Epithelial cell of proximal tubule (primary cell): Measurements from ENCODE around the gene C2CD2. TPM values are rescaled to one million over a fixed set of nuclear protein-coding genes. Genes with fewer than 3 reads are reported as not detected.

ENCODE experiments used
- DNase-seq: peaks from one replicate; pipeline ENCODE4 v3.0.0-alpha.2; 2011; ENCODE audit warnings: low read depth
- H3K4me3 ChIP-seq: 2 replicates; pipeline ENCODE4 v1.5.1; 2011; ENCODE audit warnings: low read depth, mild to moderate bottlenecking, low read length
- CTCF ChIP-seq: conservative IDR thresholded peaks from 2 replicates; pipeline ENCODE4 v1.5.1; 2012; ENCODE audit warnings: low read depth, mild to moderate bottlenecking, low read length
- total RNA-seq: library from RNA; depleted of rRNA; stranded (reverse); fragments of >200 nt; gene quantifications from 2 replicates; pipeline ENCODE4 v1.2.3, GENCODE V29; 2015

C2CD2 gene
- total RNA-seq, 1 donor from 2014 or later: 7.1 TPM

GRCh38 chr21:41901782-41902181 lies 52.0 kb downstream of the C2CD2 start:
- H3K4me3 ChIP-seq: no peak overlapping the region
- no peak for TF ChIP-seq CTCF
- DNase-seq: no peak

DNA sequence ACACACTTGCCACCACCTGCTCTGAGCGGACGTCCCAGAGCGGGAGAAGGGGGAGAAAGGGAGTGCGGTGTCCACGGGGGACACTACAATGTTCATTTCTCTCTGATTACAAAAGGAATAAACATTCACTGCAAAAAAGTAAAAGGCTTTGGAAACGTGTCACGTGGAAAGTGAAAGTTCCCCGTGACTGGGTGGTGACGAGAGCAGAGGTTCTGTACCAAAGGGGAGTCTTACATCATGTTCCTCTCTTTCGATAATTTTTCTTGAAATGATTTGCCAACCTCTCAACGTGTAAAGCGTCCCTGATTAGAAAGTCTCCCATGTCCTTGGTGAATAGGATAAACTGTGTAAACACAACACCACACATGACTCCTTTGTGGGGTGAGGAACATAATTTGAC lies 52.7 kb downstream of the C2CD2 start:
- no peak for TF ChIP-seq CTCF
- no peak overlapping the region for H3K4me3 ChIP-seq
- DNase-seq: no peak

DNA sequence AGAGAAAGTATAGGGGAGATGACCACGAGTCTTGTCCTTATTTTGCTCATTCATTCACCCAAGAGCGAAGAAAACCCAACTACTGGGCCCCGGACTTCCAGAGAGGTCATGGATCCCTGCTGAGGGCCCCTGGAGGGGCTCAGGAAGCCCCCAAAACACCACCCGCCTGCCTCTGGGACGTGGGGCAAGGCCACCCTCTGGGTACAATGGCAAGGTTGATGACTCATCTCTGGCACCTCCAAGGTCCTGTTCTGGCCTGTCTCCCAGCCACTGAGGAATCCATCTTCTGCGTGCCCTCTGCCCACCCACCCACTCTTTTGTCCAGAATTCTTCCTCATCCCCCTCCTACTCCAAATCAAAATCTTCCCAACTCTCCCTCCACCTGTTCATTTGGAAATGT lies 53.4 kb downstream of the C2CD2 start:
- no peak for DNase-seq
- TF ChIP-seq CTCF: no peak
- H3K4me3 ChIP-seq: no peak overlapping the region

DNA sequence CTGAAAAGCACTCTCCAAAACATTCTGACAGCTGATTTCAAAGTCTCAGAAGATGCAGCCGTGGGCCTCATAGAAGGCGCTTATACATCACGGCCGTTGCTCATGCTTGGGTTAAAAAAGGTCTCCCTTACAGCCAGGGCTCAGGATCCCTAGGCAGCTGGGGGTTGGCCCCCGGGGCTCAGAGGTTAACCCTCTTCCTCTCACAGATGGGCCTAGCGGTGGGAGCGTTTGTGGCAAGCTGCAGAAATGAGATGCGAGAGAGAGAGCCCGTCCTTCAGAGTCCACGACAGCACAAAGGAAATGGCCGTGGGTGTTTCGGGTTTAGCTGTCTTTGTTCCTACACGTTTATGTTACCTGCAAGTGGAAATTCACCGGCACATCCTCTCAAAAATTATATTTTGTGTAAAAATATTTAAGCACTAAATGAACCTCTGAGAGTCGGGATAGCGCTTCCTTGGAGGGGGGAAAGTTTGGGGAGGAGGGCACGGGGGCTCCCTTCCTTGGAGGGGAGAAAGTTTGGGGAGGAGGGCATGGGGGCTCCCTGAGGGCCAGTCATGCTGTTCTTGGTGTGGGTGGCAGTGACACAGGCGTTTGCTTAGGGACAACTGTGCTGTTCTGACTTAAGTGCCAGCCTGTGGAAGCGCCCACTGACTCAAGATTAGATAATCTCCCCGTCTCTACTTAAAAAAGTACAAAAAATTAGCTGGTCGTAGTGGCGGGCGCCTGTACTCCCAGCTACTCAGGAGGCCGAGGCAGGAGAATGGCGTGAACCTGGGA lies 54.2 kb downstream of the C2CD2 start:
- TF ChIP-seq CTCF: no peak
- DNase-seq: no peak

DNA sequence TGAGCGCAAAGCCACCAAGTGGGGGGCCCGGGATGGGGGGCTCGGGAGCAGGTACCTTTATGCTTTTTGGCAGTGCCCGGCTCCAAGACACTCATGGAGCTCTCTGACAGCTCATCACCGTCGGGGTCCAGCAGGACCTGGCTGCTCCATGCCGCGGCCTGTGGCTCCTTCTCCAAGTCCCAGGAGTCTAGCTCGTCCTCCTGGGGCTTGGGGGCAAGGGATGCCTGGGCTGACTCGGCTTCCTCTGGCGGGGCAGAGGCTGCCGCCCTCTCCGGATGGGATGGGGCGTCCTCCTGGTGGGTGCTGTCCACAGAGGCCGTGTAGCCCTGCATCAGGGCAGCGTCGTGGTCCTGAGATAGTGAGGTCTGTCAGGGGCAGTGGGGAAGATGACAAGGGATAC lies 54.8 kb downstream of the C2CD2 start:
- DNase-seq: no peak
- no peak for TF ChIP-seq CTCF
- H3K4me3 ChIP-seq: no peak overlapping the region

More for the DNA sequence above, 54.2 kb downstream of the C2CD2 start:
- H3K4me3 ChIP-seq: no peak overlapping the region

DNA sequence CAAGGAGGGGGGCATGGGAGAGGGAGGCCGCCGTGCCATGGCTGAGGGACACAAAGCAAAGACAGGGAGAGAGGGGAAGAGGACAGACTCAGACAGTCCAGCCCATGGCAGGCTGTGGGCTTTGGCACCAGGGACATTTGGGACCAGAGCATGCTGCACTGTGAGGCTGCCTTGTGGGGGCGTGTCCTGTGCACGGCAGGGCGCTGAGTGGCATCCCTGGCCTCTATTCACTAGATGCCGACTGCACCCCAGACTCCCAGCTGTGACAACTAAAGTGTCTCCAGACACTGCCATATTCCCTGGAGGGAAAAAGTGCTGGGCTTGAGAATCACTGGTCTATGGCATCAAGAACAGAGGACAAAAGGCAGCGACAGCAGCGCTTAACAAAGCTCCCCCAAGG lies 56.1 kb downstream of the C2CD2 start:
- DNase-seq: no peak
- TF ChIP-seq CTCF: no peak
- H3K4me3 ChIP-seq: no peak overlapping the region
